SU-DHL-6 (cell line): Measurements from ENCODE around the gene SERPINH1.

Experiments
- H2AFZ ChIP-seq: fragments of 200-600 bp; sonication (generic); 2 replicates; pipeline ENCODE4 v1.6.1; 2014; ENCODE audit warnings: low read depth, mild to moderate bottlenecking, moderate library complexity, mixed read lengths, antibody characterized with exemption, low read length; ENCODE audit not compliant: severe bottlenecking
- H3F3A ChIP-seq: fragments of 200-600 bp; shearing (Covaris generic); 2 replicates; pipeline ENCODE4 v1.6.0; 2016; ENCODE audit warnings: antibody characterized with exemption, mild to moderate bottlenecking; ENCODE audit not compliant: insufficient read depth
- H3K27ac ChIP-seq: fragments of 200-600 bp; sonication (generic); 2 replicates; pipeline ENCODE4 v1.5.1; 2016; ENCODE audit warnings: low read depth, mild to moderate bottlenecking, low read length, moderate library complexity, mixed read lengths
- H3K27me3 ChIP-seq: fragments of 200-600 bp; sonication (generic), shearing (Covaris generic); 2 replicates; pipeline ENCODE4 v1.6.0; 2014; ENCODE audit warnings: mild to moderate bottlenecking, low read length
- H3K36me3 ChIP-seq: fragments of 200-600 bp; sonication (generic); 2 replicates; pipeline ENCODE4 v1.6.1; 2014; ENCODE audit warnings: mild to moderate bottlenecking, low read length, mixed read lengths
- H3K4me2 ChIP-seq: fragments of 300-600, 200-600 bp; shearing (Covaris generic), sonication (generic); 2 replicates; pipeline ENCODE4 v1.6.0; 2014; ENCODE audit warnings: low read length, low read depth, mild to moderate bottlenecking; ENCODE audit not compliant: poor library complexity, severe bottlenecking
- H3K4me3 ChIP-seq: fragments of 200-600 bp; sonication (generic); 2 replicates; pipeline ENCODE4 v1.5.1; 2014; ENCODE audit warnings: antibody characterized with exemption, low read length, mild to moderate bottlenecking, mixed read lengths; ENCODE audit not compliant: insufficient read depth, poor library complexity, severe bottlenecking
- H3K79me2 ChIP-seq: fragments of 200-600 bp; sonication (generic); 2 replicates; pipeline ENCODE4 v1.6.1; 2014; ENCODE audit warnings: mild to moderate bottlenecking, low read length, moderate library complexity; ENCODE audit not compliant: insufficient read depth
- H3K9ac ChIP-seq: fragments of 200-600 bp; sonication (generic); 2 replicates; pipeline ENCODE4 v1.7.0; 2014; ENCODE audit warnings: mild to moderate bottlenecking, low read length
- H3K9me2 ChIP-seq: fragments of 200-600 bp; sonication (generic); replicated peaks from 2 replicates; pipeline ENCODE4 v1.6.1; 2014; ENCODE audit warnings: low read length; ENCODE audit not compliant: insufficient read depth
- H3K9me3 ChIP-seq: fragments of 200-600 bp; sonication (generic); 2 replicates; pipeline ENCODE4 v1.6.1; 2014; ENCODE audit warnings: low read length, mixed read lengths; ENCODE audit not compliant: insufficient read depth
- H4K20me1 ChIP-seq: fragments of 200-600 bp; sonication (generic); 2 replicates; pipeline ENCODE4 v1.6.1; 2014; ENCODE audit warnings: low read depth, mild to moderate bottlenecking, antibody characterized with exemption, low read length, moderate library complexity, mixed read lengths
- EZH2phosphoT487 ChIP-seq: fragments of 200-600 bp; sonication (generic), shearing (Covaris generic); conservative IDR thresholded peaks from 2 replicates; pipeline ENCODE4 v1.6.1; 2018; ENCODE audit warnings: mild to moderate bottlenecking, antibody characterized with exemption, low read length, moderate library complexity, mixed read lengths
- TF ChIP-seq, protein P1 (sequence below): fragments of 200-600 bp; sonication (generic); IDR thresholded peaks from one replicate; pipeline ENCODE4 v1.5.1; 2017; ENCODE audit warnings: antibody characterized with exemption, mild to moderate bottlenecking, low read length, moderate library complexity; ENCODE audit not compliant: insufficient read depth, poor library complexity, severe bottlenecking

SERPINH1 gene

DNA sequence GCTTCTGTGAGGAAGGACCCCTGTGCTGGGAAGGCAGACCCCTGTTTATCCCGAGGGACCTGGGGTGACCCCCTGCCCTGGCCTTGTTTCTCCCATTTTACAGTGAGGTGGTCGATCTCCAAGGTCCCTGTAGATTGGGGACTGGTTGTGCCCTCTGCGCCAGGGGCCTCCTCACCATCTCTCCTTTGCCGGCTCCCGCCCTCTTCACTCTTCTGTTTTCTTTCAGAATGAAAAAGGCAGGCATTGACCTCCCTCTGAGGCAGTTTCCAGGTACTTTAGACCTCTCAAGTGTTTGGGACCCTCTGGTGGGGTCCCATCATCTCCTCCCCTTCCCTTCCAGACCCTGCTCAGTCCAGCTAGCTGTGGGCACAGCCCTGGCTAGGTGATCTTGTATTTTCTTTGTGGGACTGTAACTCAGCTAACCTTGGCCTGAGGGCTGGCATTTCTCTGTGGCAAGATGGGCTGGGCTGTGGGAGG, 1.5 kb downstream of the SERPINH1 start:
- H3K79me2 ChIP-seq: no peaks in the 10 kb centered on the region
- no peak overlapping the region for H3K9ac ChIP-seq

DNA sequence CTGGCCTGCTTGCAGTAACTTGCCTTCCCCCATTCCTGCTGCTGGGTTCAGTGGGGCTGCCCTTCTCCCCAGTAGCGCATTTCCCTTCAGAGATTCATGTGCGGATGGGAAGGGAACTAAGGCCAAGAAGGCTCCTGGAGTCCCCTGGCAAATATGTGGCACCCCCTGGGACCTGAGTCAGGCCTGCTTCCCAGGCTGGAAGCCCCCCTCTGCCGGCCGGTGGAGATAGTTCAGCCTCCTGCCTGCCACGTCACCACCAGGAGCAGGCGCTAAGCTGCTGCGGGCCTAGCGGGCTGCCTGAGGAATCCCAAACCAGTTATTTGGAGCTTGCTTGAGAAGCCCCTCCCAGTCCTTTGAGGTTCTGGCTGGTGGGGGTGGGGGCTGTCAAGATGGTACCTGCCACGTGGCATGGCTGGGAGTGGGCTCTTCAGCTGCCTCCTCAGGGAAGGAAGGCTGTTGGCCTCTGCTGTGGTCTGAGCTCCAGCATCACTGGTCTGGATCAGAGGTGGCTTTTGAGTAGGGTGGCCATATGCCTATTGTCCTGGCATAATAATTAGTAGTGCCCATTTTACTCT, 2.0 kb downstream of the SERPINH1 start:
- no peaks in the 10 kb centered on the region for H3K27me3 ChIP-seq
- no peaks in the 10 kb centered on the region for H3K9me3 ChIP-seq
- no peak overlapping the region for H3K27ac ChIP-seq
- H3K79me2 ChIP-seq: no peaks in the 10 kb centered on the region
- H4K20me1 ChIP-seq: no peaks in the 10 kb centered on the region
- H2AFZ ChIP-seq: no peak overlapping the region
- no peaks in the 10 kb centered on the region for H3K9me2 ChIP-seq
- no peak overlapping the region for H3K4me3 ChIP-seq
- TF ChIP-seq, protein P1, sequence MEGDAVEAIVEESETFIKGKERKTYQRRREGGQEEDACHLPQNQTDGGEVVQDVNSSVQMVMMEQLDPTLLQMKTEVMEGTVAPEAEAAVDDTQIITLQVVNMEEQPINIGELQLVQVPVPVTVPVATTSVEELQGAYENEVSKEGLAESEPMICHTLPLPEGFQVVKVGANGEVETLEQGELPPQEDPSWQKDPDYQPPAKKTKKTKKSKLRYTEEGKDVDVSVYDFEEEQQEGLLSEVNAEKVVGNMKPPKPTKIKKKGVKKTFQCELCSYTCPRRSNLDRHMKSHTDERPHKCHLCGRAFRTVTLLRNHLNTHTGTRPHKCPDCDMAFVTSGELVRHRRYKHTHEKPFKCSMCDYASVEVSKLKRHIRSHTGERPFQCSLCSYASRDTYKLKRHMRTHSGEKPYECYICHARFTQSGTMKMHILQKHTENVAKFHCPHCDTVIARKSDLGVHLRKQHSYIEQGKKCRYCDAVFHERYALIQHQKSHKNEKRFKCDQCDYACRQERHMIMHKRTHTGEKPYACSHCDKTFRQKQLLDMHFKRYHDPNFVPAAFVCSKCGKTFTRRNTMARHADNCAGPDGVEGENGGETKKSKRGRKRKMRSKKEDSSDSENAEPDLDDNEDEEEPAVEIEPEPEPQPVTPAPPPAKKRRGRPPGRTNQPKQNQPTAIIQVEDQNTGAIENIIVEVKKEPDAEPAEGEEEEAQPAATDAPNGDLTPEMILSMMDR: no peak
- TF ChIP-seq EZH2phosphoT487: no peak
- no peak overlapping the region for H3K9ac ChIP-seq
- H3K36me3 ChIP-seq: no peaks in the 10 kb centered on the region
- no peak overlapping the region for H3K4me2 ChIP-seq
- H3F3A ChIP-seq: no peaks in the 10 kb centered on the region

More for the DNA sequence above, 1.5 kb downstream of the SERPINH1 start:
- Histone ChIP-seq H3K4me2 (no peak overlapping the region), H3K36me3 (no peaks in the 10 kb centered on the region), H3K4me3 (no peak overlapping the region), H3K9me3 (no peaks in the 10 kb centered on the region), H2AFZ (no peak overlapping the region), H3F3A (no peaks in the 10 kb centered on the region), H4K20me1 (no peaks in the 10 kb centered on the region), H3K27ac (no peak overlapping the region), H3K9me2 (no peaks in the 10 kb centered on the region), H3K27me3 (no peaks in the 10 kb centered on the region)
- TF ChIP-seq, protein P1: no peak
- TF ChIP-seq EZH2phosphoT487: no peak

DNA sequence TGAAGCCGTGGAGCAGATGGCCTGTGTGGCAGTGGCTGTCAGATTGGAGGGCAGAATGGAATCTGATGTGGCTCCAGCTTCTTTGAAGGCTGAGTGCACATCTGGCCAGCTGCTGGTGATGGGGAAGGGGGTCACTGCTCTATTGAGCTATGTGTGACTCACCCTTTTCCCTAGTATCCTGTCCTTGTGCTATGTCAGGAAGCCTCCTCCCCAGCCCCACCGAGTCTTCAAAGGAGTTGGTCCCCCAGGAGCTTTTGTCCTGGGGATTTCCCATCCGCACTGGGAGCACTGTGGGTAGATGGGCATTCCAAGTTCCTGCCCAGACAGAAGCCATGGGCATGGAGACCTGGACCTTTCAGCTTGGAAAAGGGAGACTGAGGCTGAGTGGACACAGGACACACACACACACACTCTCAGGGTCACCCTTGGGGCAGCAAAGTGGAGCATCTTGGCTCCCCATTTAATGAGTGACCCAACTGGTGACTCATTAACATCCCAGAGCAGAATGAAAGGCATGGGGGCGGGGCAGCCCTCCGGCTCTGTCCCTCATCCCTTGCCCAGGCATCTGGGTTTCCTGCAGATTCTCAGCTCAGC, 3.3 kb downstream of the SERPINH1 start:
- no peak overlapping the region for H3K4me3 ChIP-seq
- H3K9ac ChIP-seq: no peak overlapping the region
- H3K79me2 ChIP-seq: no peaks in the 10 kb centered on the region
- no peak overlapping the region for H2AFZ ChIP-seq
- H3K9me3 ChIP-seq: no peaks in the 10 kb centered on the region
- no peaks in the 10 kb centered on the region for H3K9me2 ChIP-seq
- H4K20me1 ChIP-seq: no peaks in the 10 kb centered on the region
- no peaks in the 10 kb centered on the region for H3F3A ChIP-seq
- H3K36me3 ChIP-seq: no peaks in the 10 kb centered on the region
- H3K4me2 ChIP-seq: no peak overlapping the region
- no peak overlapping the region for H3K27ac ChIP-seq
- TF ChIP-seq, protein P1: no peak
- no peak for TF ChIP-seq EZH2phosphoT487
- no peaks in the 10 kb centered on the region for H3K27me3 ChIP-seq
